Uterus (tissue), 2 donors: ENCODE data around the gene MAP2.

Source experiments
- CTCF ChIP-seq, 4 experiments: fragments of 200-600 bp in 2 of 4; fragments of 450-650 bp in 2 of 4; sonication (generic) in 2 of 4; IDR thresholded peaks; one replicate each; pipeline ENCODE4 v1.5.1; 2016 to 2019; ENCODE audit warnings: antibody characterized with exemption in 4 of 4, mild to moderate bottlenecking in 2 of 4, moderate library complexity in 1 of 4
- POLR2A ChIP-seq, 2 donors: fragments of 450-650 bp; IDR thresholded peaks; one replicate each; pipeline ENCODE4 v1.6.1; 2016; ENCODE audit warnings: antibody characterized with exemption in 2 of 2, mild to moderate bottlenecking in 1 of 2, moderate library complexity in 1 of 2

- TF ChIP-seq CTCF (IDR thresholded peaks at IDR 0.05): no peak
- TF ChIP-seq POLR2A (IDR thresholded peaks at IDR 0.05): no peak
Measured at GRCh38 chr2:209757163-209757562, 333.3 kb downstream of the MAP2 start.
